ENCODE data around the gene RNF208. TPM values are rescaled to one million over a fixed set of nuclear protein-coding genes. Genes with fewer than 3 reads are reported as not detected.
A peak's percentile ranks its signal among the peaks of the same experiment; 100 is the strongest.

Gene RNF208
- total RNA-seq, 1 donor from 2014 or later = 4.3 TPM

DNA sequence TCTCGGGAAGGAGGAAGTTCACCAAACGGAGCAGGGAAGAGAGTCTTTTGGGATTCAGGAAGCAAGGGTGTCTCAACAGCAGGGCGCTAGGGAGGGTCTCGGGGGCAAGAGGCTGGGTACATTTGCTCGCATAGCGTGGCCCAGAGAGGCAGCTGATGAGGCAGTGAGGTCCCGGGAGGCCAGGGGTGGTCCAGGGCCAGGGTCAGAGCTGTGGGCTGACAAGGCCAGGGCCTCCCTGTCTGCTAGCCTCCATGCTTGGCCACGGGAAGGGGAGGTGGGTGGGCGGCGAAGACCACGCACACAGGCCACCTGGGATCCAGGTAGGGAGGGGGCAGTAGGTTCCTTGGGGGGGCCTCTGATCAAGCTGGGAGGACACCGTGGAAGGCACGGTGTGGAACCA is 10.5 kb downstream of the RNF208 start:
- H3K4me1 Mint-ChIP-seq (ENCODE audit: low read depth, unreplicated experiment) = peaks cover 4% of the 10 kb centered on the region
- no peak for FAIRE-seq
- Histone ChIP-seq H2AFZ (ENCODE audit: low read depth, low read length) (no peak overlapping the region), H3K79me2 (ENCODE audit: insufficient read depth, low read length) (peaks cover 12% of the 10 kb centered on the region), H4K20me1 (ENCODE audit: insufficient read depth, low read length) (no peaks in the 10 kb centered on the region), H3K4me3 (ENCODE audit: insufficient read depth, low read depth, low read length) (no peak overlapping the region), H3K27me3 (ENCODE audit: insufficient read depth, low read length) (no peaks in the 10 kb centered on the region), H3K4me1 (ENCODE audit: insufficient read depth, low read length) (peaks cover 2% of the 10 kb centered on the region), H3K9me3 (ENCODE audit: insufficient read depth, low read depth, low read length) (no peaks in the 10 kb centered on the region), H3K9ac (ENCODE audit: low read length) (no peak overlapping the region), H3K4me2 (ENCODE audit: low read length) (no peak overlapping the region), H3K36me3 (ENCODE audit: insufficient read depth, low read length) (no peaks in the 10 kb centered on the region), H3K27ac (ENCODE audit: low read depth, low read length) (no peak overlapping the region)
- no peak overlapping the region for H3K27ac Mint-ChIP-seq (ENCODE audit: unreplicated experiment)
- no peak overlapping the region for H3K4me3 Mint-ChIP-seq (ENCODE audit: unreplicated experiment)
- no peak for TF ChIP-seq EZH2 (IDR thresholded peaks at IDR 0.05; ENCODE audit: insufficient read depth, low read length)
- TF ChIP-seq, protein P1, sequence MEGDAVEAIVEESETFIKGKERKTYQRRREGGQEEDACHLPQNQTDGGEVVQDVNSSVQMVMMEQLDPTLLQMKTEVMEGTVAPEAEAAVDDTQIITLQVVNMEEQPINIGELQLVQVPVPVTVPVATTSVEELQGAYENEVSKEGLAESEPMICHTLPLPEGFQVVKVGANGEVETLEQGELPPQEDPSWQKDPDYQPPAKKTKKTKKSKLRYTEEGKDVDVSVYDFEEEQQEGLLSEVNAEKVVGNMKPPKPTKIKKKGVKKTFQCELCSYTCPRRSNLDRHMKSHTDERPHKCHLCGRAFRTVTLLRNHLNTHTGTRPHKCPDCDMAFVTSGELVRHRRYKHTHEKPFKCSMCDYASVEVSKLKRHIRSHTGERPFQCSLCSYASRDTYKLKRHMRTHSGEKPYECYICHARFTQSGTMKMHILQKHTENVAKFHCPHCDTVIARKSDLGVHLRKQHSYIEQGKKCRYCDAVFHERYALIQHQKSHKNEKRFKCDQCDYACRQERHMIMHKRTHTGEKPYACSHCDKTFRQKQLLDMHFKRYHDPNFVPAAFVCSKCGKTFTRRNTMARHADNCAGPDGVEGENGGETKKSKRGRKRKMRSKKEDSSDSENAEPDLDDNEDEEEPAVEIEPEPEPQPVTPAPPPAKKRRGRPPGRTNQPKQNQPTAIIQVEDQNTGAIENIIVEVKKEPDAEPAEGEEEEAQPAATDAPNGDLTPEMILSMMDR (IDR thresholded peaks at IDR 0.05; ENCODE audit: insufficient read depth, low read depth, low read length) = no peak
- H3K9me3 Mint-ChIP-seq (ENCODE audit: unreplicated experiment) = no peaks in the 10 kb centered on the region
- no peaks in the 10 kb centered on the region for H3K27me3 Mint-ChIP-seq (ENCODE audit: low read depth, unreplicated experiment)
- H3K36me3 Mint-ChIP-seq (ENCODE audit: low read depth, unreplicated experiment) = peaks cover 10% of the 10 kb centered on the region
- DNase-seq (ENCODE audit: low read depth) = no peak

- Histone ChIP-seq H3K9ac (ENCODE audit: low read length) (peak overlapping the region; percentile 97), H4K20me1 (ENCODE audit: insufficient read depth, low read length) (peaks cover 10% of the 10 kb centered on the region), H3K27me3 (ENCODE audit: insufficient read depth, low read length) (no peaks in the 10 kb centered on the region), H3K36me3 (ENCODE audit: insufficient read depth, low read length) (no peaks in the 10 kb centered on the region), H3K4me1 (ENCODE audit: insufficient read depth, low read length) (peaks cover 23% of the 10 kb centered on the region), H3K9me3 (ENCODE audit: insufficient read depth, low read depth, low read length) (no peaks in the 10 kb centered on the region), H2AFZ (ENCODE audit: low read depth, low read length) (no peak overlapping the region), H3K4me3 (ENCODE audit: insufficient read depth, low read depth, low read length) (peak overlapping the region; percentile 90), H3K79me2 (ENCODE audit: insufficient read depth, low read length) (peaks cover 50% of the 10 kb centered on the region), H3K27ac (ENCODE audit: low read depth, low read length) (no peak overlapping the region), H3K4me2 (ENCODE audit: low read length) (peak overlapping the region; percentile 98)
- no peak for TF ChIP-seq EZH2 (IDR thresholded peaks at IDR 0.05; ENCODE audit: insufficient read depth, low read length)
- TF ChIP-seq, protein P1 (IDR thresholded peaks at IDR 0.05; ENCODE audit: insufficient read depth, low read depth, low read length) = no peak
- Mint-ChIP-seq H3K4me3 (ENCODE audit: unreplicated experiment) (peak overlapping the region; percentile 95), H3K27me3 (ENCODE audit: low read depth, unreplicated experiment) (no peaks in the 10 kb centered on the region), H3K36me3 (ENCODE audit: low read depth, unreplicated experiment) (peaks cover 6% of the 10 kb centered on the region), H3K4me1 (ENCODE audit: low read depth, unreplicated experiment) (peaks cover 12% of the 10 kb centered on the region), H3K9me3 (ENCODE audit: unreplicated experiment) (no peaks in the 10 kb centered on the region), H3K27ac (ENCODE audit: unreplicated experiment) (peak overlapping the region; percentile 85)
- no peak for FAIRE-seq
- DNase-seq (ENCODE audit: low read depth) = no peak
Observed at GRCh38 chr9:137206602-137207001, 15.4 kb downstream of the RNF208 start.
